HepG2 (cell line): ENCODE data around the gene PLD1. TPM values are rescaled to one million over a fixed set of nuclear protein-coding genes. Genes with fewer than 3 reads are reported as not detected.

Source experiments
- ATAC-seq: fragments of 200-7000 bp; cut with Tn5 transposase; 3 replicates; pipeline ENCODE4 v1.9.1; 2020; ENCODE audit warnings: mild to moderate bottlenecking, moderate library complexity
- BruUV-seq: library from RNA; stranded (reverse); fragments of 400-500 nt; replicated peaks from 2 replicates; lab custom pipeline; 2021; lab: Mats Ljungman, UMichigan
- CTCF ChIA-PET: fragments of 300-600 bp; formaldehyde crosslinking; extraction: SDS; loops from one replicate; lab custom pipeline; 2021; ENCODE audit warnings: low total read pairs, inconsistent platforms, low intra/inter-chr PET ratio; lab: Yijun Ruan, JAX
- POLR2A ChIA-PET: fragments of 350-600 bp; sonication (Branson Sonifier 250); formaldehyde crosslinking; loops from one replicate; lab custom pipeline; 2020; ENCODE audit warnings: antibody characterized with exemption, inconsistent platforms; lab: Yijun Ruan, JAX
- DNase-seq: peaks from one replicate; pipeline ENCODE4 v3.0.0-alpha.2; 2015; ENCODE audit warnings: low spot score
- FAIRE-seq: peaks from 3 replicates; lab custom pipeline; 2011; peaks lifted over from hg19 to GRCh38; lab: Jason Lieb, UNC
- H2AFZ ChIP-seq: one replicate; pipeline ENCODE4 v1.6.1; 2011; ENCODE audit warnings: low read length, inconsistent platforms
- H3K27ac ChIP-seq: fragments of 300-600 bp; 3 replicates; pipeline ENCODE4 v1.8.0; 2011; ENCODE audit warnings: mixed run types, mild to moderate bottlenecking, mixed read lengths, low read length, inconsistent platforms; ENCODE audit not compliant: insufficient read depth; ENCODE audit errors: extremely low read length
- H3K27me3 ChIP-seq, 2 experiments: fragments of 200-600 bp in 1 of 2; 2 replicates in 1 of 2; 3 replicates in 1 of 2; pipeline versions ENCODE4 v1.6.0 to v1.8.0; 2011; ENCODE audit warnings: low read length in 2 of 2, mild to moderate bottlenecking in 2 of 2, moderate library complexity in 2 of 2, inconsistent platforms in 1 of 2; ENCODE audit not compliant: insufficient read depth in 2 of 2, control insufficient read depth in 1 of 2
- H3K36me3 ChIP-seq, 2 experiments: fragments of 200-600 bp in 1 of 2; replicated peaks in 1 of 2; 2 replicates in 1 of 2; 3 replicates in 1 of 2; pipeline versions ENCODE4 v1.5.1 to v1.8.0; 2011; ENCODE audit warnings: low read length in 2 of 2, inconsistent platforms in 1 of 2; ENCODE audit not compliant: insufficient read depth in 2 of 2, control insufficient read depth in 1 of 2
- H3K4me1 ChIP-seq: 2 replicates; pipeline ENCODE4 v1.5.1; 2012; ENCODE audit warnings: low read length, inconsistent platforms; ENCODE audit not compliant: insufficient read depth
- H3K4me2 ChIP-seq: 2 replicates; pipeline ENCODE4 v1.6.0; 2011; ENCODE audit warnings: low read depth, low read length, inconsistent platforms
- H3K4me3 ChIP-seq, 3 experiments: fragments of 200-600 bp in 1 of 3; sonication (generic), shearing (Covaris generic) in 1 of 3; replicated peaks in 1 of 3; 2 replicates each; pipeline ENCODE4 v1.5.1; 2011 to 2016; ENCODE audit warnings: low read length in 3 of 3, inconsistent platforms in 2 of 3, low read depth in 2 of 3, mild to moderate bottlenecking in 2 of 3, control low read depth in 1 of 3, mixed read lengths in 1 of 3; ENCODE audit not compliant: insufficient read depth in 1 of 3
- H3K79me2 ChIP-seq: one replicate; pipeline ENCODE4 v1.6.1; 2011; ENCODE audit warnings: low read length, inconsistent platforms; ENCODE audit not compliant: insufficient read depth
- H3K9ac ChIP-seq: 2 replicates; pipeline ENCODE4 v1.6.0; 2011; ENCODE audit warnings: mild to moderate bottlenecking, low read depth, low read length, inconsistent platforms; ENCODE audit not compliant: insufficient read depth
- H3K9me3 ChIP-seq: 2 replicates; pipeline ENCODE4 v1.5.1; 2012; ENCODE audit warnings: mild to moderate bottlenecking, low read length
- H4K20me1 ChIP-seq: 2 replicates; pipeline ENCODE4 v1.6.0; 2011; ENCODE audit warnings: inconsistent platforms, mild to moderate bottlenecking, low read length, moderate library complexity; ENCODE audit not compliant: insufficient read depth
- STAG1 ChIP-seq: sonication (generic); formaldehyde crosslinking; IDR thresholded peaks from 2 replicates; pipeline ENCODE4 v1.4.0; 2020; ENCODE audit warnings: missing genetic modification reagents
- ZSCAN20 ChIP-seq: sonication (generic); formaldehyde crosslinking; IDR thresholded peaks from 2 replicates; pipeline ENCODE4 v1.4.0; 2020; ENCODE audit warnings: missing genetic modification reagents, mild to moderate bottlenecking, borderline replicate concordance
- WGBS: methylation state at CpG from one replicate; pipeline ENCODE4 v1.1.6; 2017; ENCODE audit warnings: low lambda C conversion rate; 5-methylcytosine and 5-hydroxymethylcytosine counted together
- in situ Hi-C: cut with HindIII; loops from 2 replicates; pipeline ENCODE4 v1.10.0; 2017; ENCODE audit warnings: low pct_unique_long_range_greater_than_20kb; ENCODE audit not compliant: extremely low pct_ligation_motif_present
- intact Hi-C: fragments of 100-400 bp; cut with micrococcal nuclease; formaldehyde crosslinking; loops from one replicate; pipeline ENCODE4 v1.10.0; 2022; ENCODE audit not compliant: unreplicated experiment
- polyA plus RNA-seq, 8 experiments: library from polyadenylated mRNA; depleted of rRNA in 3 of 8; stranded (reverse) in 7 of 8; unstranded in 1 of 8; fragments of >200 nt; fragmentation: Illumina TruSeq in 4 of 8; extraction: Trizol in 4 of 8; gene quantifications; 2 replicates each; pipeline versions ENCODE4 v1.2.1 to v1.2.3, GENCODE V29; 2011 to 2016; ENCODE audit warnings: low read depth in 4 of 8, missing spikeins in 1 of 8, mixed read lengths in 1 of 8; ENCODE audit not compliant: insufficient read depth in 1 of 8
- total RNA-seq, 5 experiments: library from RNA; depleted of rRNA; stranded (reverse); fragments of >200 nt; fragmentation: Illumina TruSeq; extraction: Trizol; gene quantifications; 2 replicates each; pipeline ENCODE4 v1.2.3, GENCODE V29; 2016; ENCODE audit warnings: low read depth in 1 of 5
- TF ChIP-seq, protein P1 (sequence below): sonication (generic); formaldehyde crosslinking; IDR thresholded peaks from 2 replicates; pipeline ENCODE4 v1.4.0; 2020; ENCODE audit warnings: low read depth, mild to moderate bottlenecking, missing genetic modification reagents
- TF ChIP-seq, protein P2 (sequence below): sonication (generic); formaldehyde crosslinking; IDR thresholded peaks from 2 replicates; pipeline ENCODE4 v1.5.0; 2020; ENCODE audit warnings: mild to moderate bottlenecking, missing genetic modification reagents, moderate library complexity

Gene PLD1
- total and polyA plus RNA-seq, 2 of the 13 experiments (the other 11 are each of a cell fraction or from before 2014, with no cell fraction given) = 27.1 to 59.4 TPM

DNA sequence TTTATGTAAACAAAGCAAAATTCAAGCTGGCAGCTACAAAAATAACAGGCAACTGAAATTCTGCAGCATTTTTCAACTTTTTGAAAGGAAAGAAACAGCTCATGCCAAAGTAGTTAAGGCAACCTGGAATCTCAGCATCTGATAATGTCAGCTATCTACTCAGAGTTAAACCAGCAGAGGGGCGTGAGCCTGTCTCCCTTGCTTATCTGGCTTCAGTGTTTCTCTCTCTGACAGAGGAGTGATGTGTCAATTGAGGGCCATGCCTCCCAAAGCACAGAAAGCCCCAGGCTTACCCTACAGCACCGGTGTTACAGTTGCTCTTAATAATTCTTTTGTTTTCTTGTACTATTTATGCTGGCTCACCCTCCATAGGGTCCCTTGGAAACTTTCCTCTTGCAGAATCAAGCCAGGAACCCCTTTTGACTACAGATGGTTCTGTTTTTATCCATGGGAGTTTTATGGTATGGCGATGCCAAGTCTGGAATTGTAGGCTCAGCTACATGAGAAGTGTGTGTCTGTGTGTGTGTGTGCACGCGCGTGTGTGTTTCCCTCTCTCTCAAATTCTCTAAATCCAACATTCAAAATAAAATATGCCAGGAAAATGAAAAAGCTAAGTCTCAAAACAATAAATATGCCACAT is 40.2 kb upstream of the PLD1 start:
- Histone ChIP-seq H3K27me3 (no peaks in the 10 kb centered on the region), H3K27ac (peak overlapping the region; percentile 13), H3K9ac (no peak overlapping the region), H3K79me2 (no peaks in the 10 kb centered on the region), H3K9me3 (peaks cover 21% of the 10 kb centered on the region), H4K20me1 (no peaks in the 10 kb centered on the region), H3K4me3 (no peak overlapping the region), H3K4me2 (no peak overlapping the region), H3K36me3 (no peaks in the 10 kb centered on the region), H2AFZ (no peak overlapping the region), H3K4me1 (peaks cover 53% of the 10 kb centered on the region)
- ChIA-PET CTCF (no interaction called here), POLR2A (no interaction called here)
- 94% methylated on average over 6 of the region's 6 CpGs for WGBS
- intact Hi-C loops = no loop called here
- ATAC-seq = peak; percentile 56
- DNase-seq = no peak
- TF ChIP-seq STAG1 (peak; percentile 19), ZSCAN20 (CRISPR knock-in tag) (no peak)
- TF ChIP-seq, protein P1, sequence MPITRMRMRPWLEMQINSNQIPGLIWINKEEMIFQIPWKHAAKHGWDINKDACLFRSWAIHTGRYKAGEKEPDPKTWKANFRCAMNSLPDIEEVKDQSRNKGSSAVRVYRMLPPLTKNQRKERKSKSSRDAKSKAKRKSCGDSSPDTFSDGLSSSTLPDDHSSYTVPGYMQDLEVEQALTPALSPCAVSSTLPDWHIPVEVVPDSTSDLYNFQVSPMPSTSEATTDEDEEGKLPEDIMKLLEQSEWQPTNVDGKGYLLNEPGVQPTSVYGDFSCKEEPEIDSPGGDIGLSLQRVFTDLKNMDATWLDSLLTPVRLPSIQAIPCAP (CRISPR knock-in tag) = no peak
- TF ChIP-seq, protein P2, sequence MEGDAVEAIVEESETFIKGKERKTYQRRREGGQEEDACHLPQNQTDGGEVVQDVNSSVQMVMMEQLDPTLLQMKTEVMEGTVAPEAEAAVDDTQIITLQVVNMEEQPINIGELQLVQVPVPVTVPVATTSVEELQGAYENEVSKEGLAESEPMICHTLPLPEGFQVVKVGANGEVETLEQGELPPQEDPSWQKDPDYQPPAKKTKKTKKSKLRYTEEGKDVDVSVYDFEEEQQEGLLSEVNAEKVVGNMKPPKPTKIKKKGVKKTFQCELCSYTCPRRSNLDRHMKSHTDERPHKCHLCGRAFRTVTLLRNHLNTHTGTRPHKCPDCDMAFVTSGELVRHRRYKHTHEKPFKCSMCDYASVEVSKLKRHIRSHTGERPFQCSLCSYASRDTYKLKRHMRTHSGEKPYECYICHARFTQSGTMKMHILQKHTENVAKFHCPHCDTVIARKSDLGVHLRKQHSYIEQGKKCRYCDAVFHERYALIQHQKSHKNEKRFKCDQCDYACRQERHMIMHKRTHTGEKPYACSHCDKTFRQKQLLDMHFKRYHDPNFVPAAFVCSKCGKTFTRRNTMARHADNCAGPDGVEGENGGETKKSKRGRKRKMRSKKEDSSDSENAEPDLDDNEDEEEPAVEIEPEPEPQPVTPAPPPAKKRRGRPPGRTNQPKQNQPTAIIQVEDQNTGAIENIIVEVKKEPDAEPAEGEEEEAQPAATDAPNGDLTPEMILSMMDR (CRISPR knock-in tag) = peak; percentile 18; the same call in 1 of the 2 replicates
- no TSS peak for BruUV-seq
- in situ Hi-C loops = no loop called here
- no peak for FAIRE-seq
